LNCaP clone FGC (cell line): ENCODE measurements around the gene MACROD2.

Experiments used
- DNase-seq: peaks from one replicate; pipeline ENCODE4 v3.0.0-alpha.2; 2011; ENCODE audit warnings: low read depth
- H3K4me3 ChIP-seq: 2 replicates; pipeline ENCODE4 v1.5.1; 2011; ENCODE audit warnings: mild to moderate bottlenecking, low read depth, low read length, control low read depth
- CTCF ChIP-seq: IDR thresholded peaks from 2 replicates; pipeline ENCODE4 v1.5.1; 2012; ENCODE audit warnings: mild to moderate bottlenecking; ENCODE audit not compliant: control insufficient read depth, insufficient read depth; ENCODE audit errors: extremely low read depth

MACROD2 gene

GRCh38 chr20:14956538-14956937 lies 961.2 kb downstream of the MACROD2 start:
- H3K4me3 ChIP-seq: no peak overlapping the region
- no peak for TF ChIP-seq CTCF
- DNase-seq: no peak

GRCh38 chr20:14957402-14957801 lies 962.1 kb downstream of the MACROD2 start:
- TF ChIP-seq CTCF: no peak
- H3K4me3 ChIP-seq: no peak overlapping the region
- no peak for DNase-seq

GRCh38 chr20:14958626-14959025 lies 963.3 kb downstream of the MACROD2 start:
- DNase-seq: no peak
- H3K4me3 ChIP-seq: no peak overlapping the region
- no peak for TF ChIP-seq CTCF

- DNase-seq: no peak
- H3K4me3 ChIP-seq: no peak overlapping the region
- no peak for TF ChIP-seq CTCF
Observed at GRCh38 chr20:14959506-14960475, 964.5 kb downstream of the MACROD2 start.

- DNase-seq: no peak
- no peak overlapping the region for H3K4me3 ChIP-seq
- TF ChIP-seq CTCF: no peak
Observed at GRCh38 chr20:14960831-14961230, 965.5 kb downstream of the MACROD2 start.

GRCh38 chr20:14963262-14963663 lies 967.9 kb downstream of the MACROD2 start:
- no peak overlapping the region for H3K4me3 ChIP-seq
- no peak for TF ChIP-seq CTCF
- no peak for DNase-seq
